GM23338 (cell line): ENCODE results near the gene SLC26A11. TPM values are rescaled to one million over a fixed set of nuclear protein-coding genes. Genes with fewer than 3 reads are reported as not detected.
A peak's percentile ranks its signal among the peaks of the same experiment; 100 is the strongest.

Experiments
- ATAC-seq: fragments of 200-7000 bp; cut with Tn5 transposase; 3 replicates; pipeline ENCODE4 v1.9.1; 2020
- DNase-seq: peaks from one replicate; pipeline ENCODE4 v3.0.0-alpha.2; 2015; ENCODE audit warnings: low spot score
- H2AFZ ChIP-seq: fragments of 200-600 bp; sonication (generic); 2 replicates; pipeline ENCODE4 v1.8.0; 2016; ENCODE audit warnings: antibody characterized with exemption, mild to moderate bottlenecking, moderate library complexity
- H3F3A ChIP-seq: fragments of 200-600 bp; sonication (generic); replicated peaks from 2 replicates; pipeline ENCODE4 v1.8.0; 2017; ENCODE audit warnings: antibody characterized with exemption, mixed run types, low read depth
- H3K27ac ChIP-seq: fragments of 200-600 bp; sonication (generic); 2 replicates; pipeline ENCODE4 v1.6.1; 2016; ENCODE audit warnings: low read depth
- H3K27me3 ChIP-seq: fragments of 200-600 bp; sonication (generic); 2 replicates; pipeline ENCODE4 v1.8.0; 2016; ENCODE audit warnings: mild to moderate bottlenecking, mixed run types, moderate library complexity; ENCODE audit not compliant: insufficient read depth
- H3K36me3 ChIP-seq: fragments of 200-600 bp; sonication (generic); 2 replicates; pipeline ENCODE4 v1.8.0; 2016; ENCODE audit warnings: mild to moderate bottlenecking; ENCODE audit not compliant: insufficient read depth
- H3K4me1 ChIP-seq: fragments of 200-600 bp; sonication (generic); 2 replicates; pipeline ENCODE4 v1.8.0; 2016; ENCODE audit warnings: mild to moderate bottlenecking, moderate library complexity; ENCODE audit not compliant: insufficient read depth
- H3K4me2 ChIP-seq: fragments of 200-600 bp; sonication (generic); 2 replicates; pipeline ENCODE4 v1.7.1; 2017; ENCODE audit warnings: mixed run types
- H3K4me3 ChIP-seq: fragments of 200-600 bp; sonication (generic); 2 replicates; pipeline ENCODE4 v1.6.1; 2016; ENCODE audit warnings: mixed run types
- H3K79me2 ChIP-seq: fragments of 200-600 bp; sonication (generic); replicated peaks from 2 replicates; pipeline ENCODE4 v1.8.0; 2017; ENCODE audit warnings: mild to moderate bottlenecking; ENCODE audit not compliant: insufficient read depth
- H3K9me2 ChIP-seq: fragments of 200-600 bp; sonication (generic); 2 replicates; pipeline ENCODE4 v1.8.0; 2017; ENCODE audit not compliant: insufficient read depth
- H4K20me1 ChIP-seq: fragments of 200-600 bp; sonication (generic); replicated peaks from 2 replicates; pipeline ENCODE4 v1.8.0; 2017; ENCODE audit warnings: mild to moderate bottlenecking; ENCODE audit not compliant: insufficient read depth
- H3K27ac Mint-ChIP-seq: 2 replicates; pipeline ENCODE4 v1.8.0; 2020; ENCODE audit warnings: inconsistent platforms, mild to moderate bottlenecking, moderate library complexity, mixed read lengths
- H3K27me3 Mint-ChIP-seq: 3 replicates; pipeline ENCODE4 v1.8.0; 2022; ENCODE audit warnings: low read depth, mild to moderate bottlenecking, moderate library complexity, mixed read lengths, inconsistent platforms; ENCODE audit not compliant: insufficient read depth, poor library complexity
- H3K36me3 Mint-ChIP-seq: 3 replicates; pipeline ENCODE4 v1.8.0; 2021; ENCODE audit warnings: low read depth, mild to moderate bottlenecking, inconsistent platforms, moderate library complexity, mixed read lengths
- H3K4me1 Mint-ChIP-seq: 3 replicates; pipeline ENCODE4 v1.8.0; 2020; ENCODE audit warnings: mild to moderate bottlenecking, inconsistent platforms, mixed read lengths
- H3K4me3 Mint-ChIP-seq: 3 replicates; pipeline ENCODE4 v1.8.0; 2021; ENCODE audit warnings: moderate library complexity, mild to moderate bottlenecking, inconsistent platforms, mixed read lengths
- H3K9me3 Mint-ChIP-seq: 3 replicates; pipeline ENCODE4 v1.8.0; 2020; ENCODE audit warnings: moderate library complexity, mild to moderate bottlenecking, inconsistent platforms, mixed read lengths
- CREB1 ChIP-seq: fragments of 250-450 bp; sonication (Bioruptor Pico); IDR thresholded peaks from 2 replicates; pipeline ENCODE4 v1.5.0; 2020; ENCODE audit warnings: low read depth, mild to moderate bottlenecking, moderate library complexity
- EZH2phosphoT487 ChIP-seq: fragments of 200-600 bp; sonication (generic); IDR thresholded peaks from one replicate; pipeline ENCODE4 v1.8.1; 2018; ENCODE audit warnings: antibody characterized with exemption; ENCODE audit not compliant: unreplicated experiment
- JUNB ChIP-seq: IDR thresholded peaks from one replicate; pipeline ENCODE4 v1.6.1; 2016; ENCODE audit warnings: antibody characterized with exemption; ENCODE audit not compliant: unreplicated experiment
- NANOG ChIP-seq: IDR thresholded peaks from 2 replicates; pipeline ENCODE4 v1.6.1; 2016; ENCODE audit warnings: antibody characterized with exemption, borderline replicate concordance
- STAT1 ChIP-seq: IDR thresholded peaks from one replicate; pipeline ENCODE4 v1.6.1; 2016; ENCODE audit warnings: antibody characterized with exemption; ENCODE audit not compliant: unreplicated experiment
- ZNF114 ChIP-seq: fragments of 250-450 bp; sonication (Bioruptor Pico); IDR thresholded peaks from 2 replicates; pipeline ENCODE4 v1.5.0; 2020; ENCODE audit warnings: mild to moderate bottlenecking, moderate library complexity
- ZNF331 ChIP-seq: fragments of 250-450 bp; sonication (Bioruptor Pico); IDR thresholded peaks from 2 replicates; pipeline ENCODE4 v1.5.0; 2020; ENCODE audit warnings: low read depth, mild to moderate bottlenecking, moderate library complexity
- polyA plus RNA-seq: library from polyadenylated mRNA; unstranded; fragments of >200 nt; fragmentation: Nextera tagmentation; extraction: Ambion mirVana; gene quantifications from 2 replicates; pipeline ENCODE4 v1.2.1, GENCODE V29; 2016
- total RNA-seq: library from RNA; depleted of rRNA; stranded (reverse); fragments of >200 nt; shearing (Covaris generic); gene quantifications from 2 replicates; pipeline ENCODE4 v1.2.3, GENCODE V29; 2014
- TF ChIP-seq, protein P1 (sequence below): IDR thresholded peaks from one replicate; pipeline ENCODE4 v1.6.1; 2018; ENCODE audit warnings: antibody characterized with exemption; ENCODE audit not compliant: unreplicated experiment
- TF ChIP-seq, protein P2 (sequence below): IDR thresholded peaks from 2 replicates; pipeline ENCODE4 v1.6.1; 2016; ENCODE audit warnings: antibody characterized with exemption

The SLC26A11 gene
- total and polyA plus RNA-seq, 2 experiments from 2014 or later, result 10.9 to 23.0 TPM

DNA sequence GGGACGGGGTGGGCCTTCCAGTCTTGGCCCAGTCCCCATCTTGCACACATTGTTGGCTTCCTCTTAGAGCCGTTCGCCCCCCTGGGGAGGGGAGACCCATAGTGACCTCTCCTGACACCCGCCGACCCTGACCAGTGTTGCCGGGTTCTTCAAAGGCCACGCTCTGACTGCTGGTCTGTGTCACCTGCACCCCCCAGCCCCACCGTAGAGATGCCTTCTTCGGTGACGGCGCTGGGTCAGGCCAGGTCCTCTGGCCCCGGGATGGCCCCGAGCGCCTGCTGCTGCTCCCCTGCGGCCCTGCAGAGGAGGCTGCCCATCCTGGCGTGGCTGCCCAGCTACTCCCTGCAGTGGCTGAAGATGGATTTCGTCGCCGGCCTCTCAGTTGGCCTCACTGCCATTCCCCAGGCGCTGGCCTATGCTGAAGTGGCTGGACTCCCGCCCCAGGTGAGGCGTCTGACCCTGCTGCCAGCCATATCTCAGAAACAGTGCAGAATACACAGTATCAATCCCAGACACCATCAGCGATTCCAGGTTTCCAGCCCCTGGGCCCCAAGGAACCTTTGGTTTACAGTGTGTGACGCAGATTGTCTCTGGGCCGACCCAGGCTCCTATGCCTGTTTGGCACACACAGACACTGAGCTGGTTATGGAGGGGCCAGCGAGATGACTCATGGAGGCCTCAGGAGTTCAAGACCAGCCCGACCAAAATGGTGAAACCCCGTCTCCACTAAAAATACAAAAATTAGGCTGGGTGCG, 1.3 kb downstream of the SLC26A11 start:
- H3K4me3 ChIP-seq, result peak overlapping the region; percentile 93
- H3F3A ChIP-seq, result peaks cover 7% of the 10 kb centered on the region; the same call in 1 of the 2 replicates
- Mint-ChIP-seq H3K9me3 (no peaks in the 10 kb centered on the region; the same call in 2 of the 3 replicates), H3K36me3 (peaks cover 19% of the 10 kb centered on the region; the same call in 2 of the 3 replicates), H3K27ac (no peak overlapping the region), H3K4me1 (peaks cover 29% of the 10 kb centered on the region), H3K4me3 (peak overlapping the region; percentile 81), H3K27me3 (peaks cover 8% of the 10 kb centered on the region)
- H2AFZ ChIP-seq, result no peak overlapping the region
- H3K79me2 ChIP-seq, result peaks cover 7% of the 10 kb centered on the region; the same call in 1 of the 2 replicates
- H3K9me2 ChIP-seq, result no peaks in the 10 kb centered on the region
- peak overlapping the region; percentile 97 for H3K4me2 ChIP-seq
- ATAC-seq, result no peak
- no peak for DNase-seq
- no peaks in the 10 kb centered on the region for H3K36me3 ChIP-seq
- no peaks in the 10 kb centered on the region for H3K27me3 ChIP-seq
- H3K4me1 ChIP-seq, result peaks cover 10% of the 10 kb centered on the region; the same call in 1 of the 2 replicates
- no peak overlapping the region for H3K27ac ChIP-seq
- no peaks in the 10 kb centered on the region for H4K20me1 ChIP-seq
- no peak for TF ChIP-seq CREB1
- no peak for TF ChIP-seq ZNF331 (CRISPR knock-in tag)
- no peak for TF ChIP-seq ZNF114 (CRISPR knock-in tag)
- TF ChIP-seq, protein P1, sequence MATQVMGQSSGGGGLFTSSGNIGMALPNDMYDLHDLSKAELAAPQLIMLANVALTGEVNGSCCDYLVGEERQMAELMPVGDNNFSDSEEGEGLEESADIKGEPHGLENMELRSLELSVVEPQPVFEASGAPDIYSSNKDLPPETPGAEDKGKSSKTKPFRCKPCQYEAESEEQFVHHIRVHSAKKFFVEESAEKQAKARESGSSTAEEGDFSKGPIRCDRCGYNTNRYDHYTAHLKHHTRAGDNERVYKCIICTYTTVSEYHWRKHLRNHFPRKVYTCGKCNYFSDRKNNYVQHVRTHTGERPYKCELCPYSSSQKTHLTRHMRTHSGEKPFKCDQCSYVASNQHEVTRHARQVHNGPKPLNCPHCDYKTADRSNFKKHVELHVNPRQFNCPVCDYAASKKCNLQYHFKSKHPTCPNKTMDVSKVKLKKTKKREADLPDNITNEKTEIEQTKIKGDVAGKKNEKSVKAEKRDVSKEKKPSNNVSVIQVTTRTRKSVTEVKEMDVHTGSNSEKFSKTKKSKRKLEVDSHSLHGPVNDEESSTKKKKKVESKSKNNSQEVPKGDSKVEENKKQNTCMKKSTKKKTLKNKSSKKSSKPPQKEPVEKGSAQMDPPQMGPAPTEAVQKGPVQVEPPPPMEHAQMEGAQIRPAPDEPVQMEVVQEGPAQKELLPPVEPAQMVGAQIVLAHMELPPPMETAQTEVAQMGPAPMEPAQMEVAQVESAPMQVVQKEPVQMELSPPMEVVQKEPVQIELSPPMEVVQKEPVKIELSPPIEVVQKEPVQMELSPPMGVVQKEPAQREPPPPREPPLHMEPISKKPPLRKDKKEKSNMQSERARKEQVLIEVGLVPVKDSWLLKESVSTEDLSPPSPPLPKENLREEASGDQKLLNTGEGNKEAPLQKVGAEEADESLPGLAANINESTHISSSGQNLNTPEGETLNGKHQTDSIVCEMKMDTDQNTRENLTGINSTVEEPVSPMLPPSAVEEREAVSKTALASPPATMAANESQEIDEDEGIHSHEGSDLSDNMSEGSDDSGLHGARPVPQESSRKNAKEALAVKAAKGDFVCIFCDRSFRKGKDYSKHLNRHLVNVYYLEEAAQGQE, result no peak
- TF ChIP-seq, protein P2, sequence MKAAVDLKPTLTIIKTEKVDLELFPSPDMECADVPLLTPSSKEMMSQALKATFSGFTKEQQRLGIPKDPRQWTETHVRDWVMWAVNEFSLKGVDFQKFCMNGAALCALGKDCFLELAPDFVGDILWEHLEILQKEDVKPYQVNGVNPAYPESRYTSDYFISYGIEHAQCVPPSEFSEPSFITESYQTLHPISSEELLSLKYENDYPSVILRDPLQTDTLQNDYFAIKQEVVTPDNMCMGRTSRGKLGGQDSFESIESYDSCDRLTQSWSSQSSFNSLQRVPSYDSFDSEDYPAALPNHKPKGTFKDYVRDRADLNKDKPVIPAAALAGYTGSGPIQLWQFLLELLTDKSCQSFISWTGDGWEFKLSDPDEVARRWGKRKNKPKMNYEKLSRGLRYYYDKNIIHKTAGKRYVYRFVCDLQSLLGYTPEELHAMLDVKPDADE, result no peak
- TF ChIP-seq NANOG, result no peak
- no peak for TF ChIP-seq JUNB
- no peak for TF ChIP-seq STAT1
- no peak for TF ChIP-seq EZH2phosphoT487
